Neural progenitor cell (in vitro differentiated cells): ENCODE measurements around the gene PHTF1.

Experiments
- CTCF ChIP-seq: fragments of 200-600 bp; sonication (generic); IDR thresholded peaks from 2 replicates; pipeline ENCODE4 v1.5.1; 2017; ENCODE audit warnings: antibody characterized with exemption, mild to moderate bottlenecking
- EZH2 ChIP-seq: fragments of 200-600 bp; sonication (generic); IDR thresholded peaks from 2 replicates; pipeline ENCODE4 v1.6.1; 2017; ENCODE audit warnings: antibody characterized with exemption, mild to moderate bottlenecking, moderate library complexity

- TF ChIP-seq CTCF (no peak), EZH2 (no peak)
These were observed 99.7 kb downstream of the PHTF1 start for GRCh38 chr1:113659556-113659955.
